HepG2 (cell line): ENCODE measurements around the gene PEMT. TPM values are rescaled to one million over a fixed set of nuclear protein-coding genes. Genes with fewer than 3 reads are reported as not detected.

ENCODE experiments used
- CC2D1A ChIP-seq: sonication (generic); formaldehyde crosslinking; IDR thresholded peaks from 2 replicates; pipeline ENCODE4 v1.8.1; 2023; ENCODE audit warnings: mild to moderate bottlenecking, missing genetic modification reagents
- EP300 ChIP-seq, 3 experiments: sonication (generic) in 1 of 3; formaldehyde crosslinking in 1 of 3; IDR thresholded peaks; 2 replicates each; pipeline versions ENCODE4 v1.5.1 to v1.6.1; 2011 to 2020; ENCODE audit warnings: low read depth in 2 of 3, low read length in 2 of 3, borderline replicate concordance in 1 of 3, improper control_type of control experiment in 1 of 3, mild to moderate bottlenecking in 1 of 3, missing genetic modification reagents in 1 of 3, moderate library complexity in 1 of 3
- FOXK1 ChIP-seq: sonication (generic); formaldehyde crosslinking; IDR thresholded peaks from 2 replicates; pipeline ENCODE4 v1.4.0; 2020; ENCODE audit warnings: low read depth, missing genetic modification reagents, borderline replicate concordance
- FOXP1 ChIP-seq, 2 experiments: fragments of 450-650 bp in 1 of 2; IDR thresholded peaks; 2 replicates each; pipeline ENCODE4 v1.6.1; 2017 to 2018; ENCODE audit warnings: antibody characterized with exemption in 1 of 2
- HDAC2 ChIP-seq: sonication (generic); formaldehyde crosslinking; IDR thresholded peaks from 2 replicates; pipeline ENCODE4 v1.4.0; 2020; ENCODE audit warnings: missing genetic modification reagents
- HIC2 ChIP-seq: sonication (generic); formaldehyde crosslinking; IDR thresholded peaks from 2 replicates; pipeline ENCODE4 v1.9.0; 2022; ENCODE audit warnings: low read depth, missing genetic modification reagents
- IRF2 ChIP-seq: IDR thresholded peaks from 2 replicates; pipeline ENCODE4 v1.6.1; 2018; ENCODE audit warnings: missing genetic modification reagents, missing compliant biosample characterization
- POGK ChIP-seq: sonication (generic); formaldehyde crosslinking; conservative IDR thresholded peaks from 2 replicates; pipeline ENCODE4 v1.8.0; 2022; ENCODE audit warnings: mild to moderate bottlenecking, moderate library complexity, missing genetic modification reagents
- SKIL ChIP-seq: sonication (generic); formaldehyde crosslinking; IDR thresholded peaks from 2 replicates; pipeline ENCODE4 v1.8.0; 2022; ENCODE audit warnings: missing genetic modification reagents, mild to moderate bottlenecking, moderate library complexity, borderline replicate concordance
- TBX2 ChIP-seq: sonication (generic); formaldehyde crosslinking; IDR thresholded peaks from 2 replicates; pipeline ENCODE4 v1.5.0; 2020; ENCODE audit warnings: missing genetic modification reagents, mild to moderate bottlenecking, borderline replicate concordance
- ZNF260 ChIP-seq: sonication (generic); formaldehyde crosslinking; IDR thresholded peaks from 2 replicates; pipeline ENCODE4 v1.4.0; 2020; ENCODE audit warnings: missing genetic modification reagents, low read depth, mild to moderate bottlenecking, borderline replicate concordance
- ZNF280D ChIP-seq: sonication (generic); formaldehyde crosslinking; IDR thresholded peaks from 2 replicates; pipeline ENCODE4 v1.5.1; 2020; ENCODE audit warnings: mild to moderate bottlenecking, missing genetic modification reagents
- ZNF33B ChIP-seq: sonication (generic); formaldehyde crosslinking; IDR thresholded peaks from 2 replicates; pipeline ENCODE4 v1.5.1; 2020; ENCODE audit warnings: mild to moderate bottlenecking, missing genetic modification reagents
- ZXDC ChIP-seq: sonication (generic); formaldehyde crosslinking; IDR thresholded peaks from 2 replicates; pipeline ENCODE4 v1.5.0; 2020; ENCODE audit warnings: mild to moderate bottlenecking, missing genetic modification reagents
- polyA plus RNA-seq, 8 experiments: library from polyadenylated mRNA; depleted of rRNA in 3 of 8; stranded (reverse) in 7 of 8; unstranded in 1 of 8; fragments of >200 nt; fragmentation: Illumina TruSeq in 4 of 8; extraction: Trizol in 4 of 8; gene quantifications; 2 replicates each; pipeline versions ENCODE4 v1.2.1 to v1.2.3, GENCODE V29; 2011 to 2016; ENCODE audit warnings: low read depth in 4 of 8, missing spikeins in 1 of 8, mixed read lengths in 1 of 8; ENCODE audit not compliant: insufficient read depth in 1 of 8
- total RNA-seq, 5 experiments: library from RNA; depleted of rRNA; stranded (reverse); fragments of >200 nt; fragmentation: Illumina TruSeq; extraction: Trizol; gene quantifications; 2 replicates each; pipeline ENCODE4 v1.2.3, GENCODE V29; 2016; ENCODE audit warnings: low read depth in 1 of 5

PEMT gene
- total and polyA plus RNA-seq, 2 of the 13 experiments (the other 11 are each of a cell fraction or from before 2014, with no cell fraction given) = 31.7 to 43.6 TPM

- TF ChIP-seq HIC2 (CRISPR knock-in tag) (peak; percentile 83), FOXK1 (CRISPR knock-in tag) (peak; percentile 62; the same call in 1 of the 2 replicates), EP300 (IDR thresholded peaks at IDR 0.05; ENCODE audit: low read depth in 2 of 2, low read length in 2 of 2) (peak in 1 of 2 experiments; percentile 71; a peak in 1 of 4 replicates), EP300 (CRISPR knock-in tag; IDR thresholded peaks at IDR 0.05; ENCODE audit: borderline replicate concordance) (no peak), ZNF33B (CRISPR knock-in tag) (0 out of 2 replicates have a peak, but pooled peaks have one; percentile 47), ZXDC (0 out of 2 replicates have a peak, but pooled peaks have one; percentile 28), POGK (peak; percentile 59; the same call in 1 of the 2 replicates), CC2D1A (CRISPR knock-in tag) (no peak), ZNF260 (CRISPR knock-in tag) (no peak), HDAC2 (peak; percentile 82; the same call in 1 of the 2 replicates), SKIL (CRISPR knock-in tag) (peak; percentile 98), IRF2 (peak; percentile 48; the same call in 1 of the 2 replicates), ZNF280D (CRISPR knock-in tag) (0 out of 2 replicates have a peak, but pooled peaks have one; percentile 42), TBX2 (CRISPR knock-in tag) (peak; percentile 89; the same call in 1 of the 2 replicates), FOXP1 (IDR thresholded peaks at IDR 0.05) (no peak), FOXP1 (CRISPR knock-in tag; IDR thresholded peaks at IDR 0.05) (peak; percentile 63; the same call in 1 of the 2 replicates)
Observed at GRCh38 chr17:17547210-17547764, 44.2 kb downstream of the PEMT start (continued).
